ENCODE measurements around the gene NLK. TPM values are rescaled to one million over a fixed set of nuclear protein-coding genes. Genes with fewer than 3 reads are reported as not detected.
A peak's percentile ranks its signal among the peaks of the same experiment; 100 is the strongest.

The NLK gene
- total RNA-seq, 1 experiment from 2014 or later: 40.3 TPM

DNA sequence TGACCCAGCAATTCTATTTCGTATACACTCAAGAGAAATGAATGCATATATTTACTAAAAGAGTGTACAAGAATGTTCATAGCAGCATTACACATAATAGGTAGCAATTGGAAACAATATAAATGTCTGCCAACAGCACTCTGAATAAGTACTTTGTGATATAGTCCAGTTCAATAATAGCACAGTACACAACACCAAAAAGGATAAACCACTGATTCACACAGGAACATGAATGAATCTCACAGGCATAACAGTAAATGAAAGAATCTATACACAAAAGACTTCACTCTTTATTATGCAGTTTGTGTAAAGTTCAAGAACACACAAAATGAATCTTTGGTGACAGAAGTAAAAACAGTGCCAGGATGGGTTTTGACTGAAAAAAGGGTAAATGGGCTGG lies 86.3 kb downstream of the NLK start:
- no peak for TF ChIP-seq TEAD4 (CRISPR knock-in tag; IDR thresholded peaks at IDR 0.05)
- TF ChIP-seq, protein P1, sequence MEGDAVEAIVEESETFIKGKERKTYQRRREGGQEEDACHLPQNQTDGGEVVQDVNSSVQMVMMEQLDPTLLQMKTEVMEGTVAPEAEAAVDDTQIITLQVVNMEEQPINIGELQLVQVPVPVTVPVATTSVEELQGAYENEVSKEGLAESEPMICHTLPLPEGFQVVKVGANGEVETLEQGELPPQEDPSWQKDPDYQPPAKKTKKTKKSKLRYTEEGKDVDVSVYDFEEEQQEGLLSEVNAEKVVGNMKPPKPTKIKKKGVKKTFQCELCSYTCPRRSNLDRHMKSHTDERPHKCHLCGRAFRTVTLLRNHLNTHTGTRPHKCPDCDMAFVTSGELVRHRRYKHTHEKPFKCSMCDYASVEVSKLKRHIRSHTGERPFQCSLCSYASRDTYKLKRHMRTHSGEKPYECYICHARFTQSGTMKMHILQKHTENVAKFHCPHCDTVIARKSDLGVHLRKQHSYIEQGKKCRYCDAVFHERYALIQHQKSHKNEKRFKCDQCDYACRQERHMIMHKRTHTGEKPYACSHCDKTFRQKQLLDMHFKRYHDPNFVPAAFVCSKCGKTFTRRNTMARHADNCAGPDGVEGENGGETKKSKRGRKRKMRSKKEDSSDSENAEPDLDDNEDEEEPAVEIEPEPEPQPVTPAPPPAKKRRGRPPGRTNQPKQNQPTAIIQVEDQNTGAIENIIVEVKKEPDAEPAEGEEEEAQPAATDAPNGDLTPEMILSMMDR (IDR thresholded peaks at IDR 0.05): no peak
- TF ChIP-seq, protein P2, sequence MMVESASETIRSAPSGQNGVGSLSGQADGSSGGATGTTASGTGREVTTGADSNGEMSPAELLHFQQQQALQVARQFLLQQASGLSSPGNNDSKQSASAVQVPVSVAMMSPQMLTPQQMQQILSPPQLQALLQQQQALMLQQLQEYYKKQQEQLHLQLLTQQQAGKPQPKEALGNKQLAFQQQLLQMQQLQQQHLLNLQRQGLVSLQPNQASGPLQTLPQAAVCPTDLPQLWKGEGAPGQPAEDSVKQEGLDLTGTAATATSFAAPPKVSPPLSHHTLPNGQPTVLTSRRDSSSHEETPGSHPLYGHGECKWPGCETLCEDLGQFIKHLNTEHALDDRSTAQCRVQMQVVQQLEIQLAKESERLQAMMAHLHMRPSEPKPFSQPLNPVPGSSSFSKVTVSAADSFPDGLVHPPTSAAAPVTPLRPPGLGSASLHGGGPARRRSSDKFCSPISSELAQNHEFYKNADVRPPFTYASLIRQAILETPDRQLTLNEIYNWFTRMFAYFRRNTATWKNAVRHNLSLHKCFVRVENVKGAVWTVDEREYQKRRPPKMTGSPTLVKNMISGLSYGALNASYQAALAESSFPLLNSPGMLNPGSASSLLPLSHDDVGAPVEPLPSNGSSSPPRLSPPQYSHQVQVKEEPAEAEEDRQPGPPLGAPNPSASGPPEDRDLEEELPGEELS (CRISPR knock-in tag; IDR thresholded peaks at IDR 0.05): no peak
- TF ChIP-seq ZNF263 (CRISPR knock-in tag; IDR thresholded peaks at IDR 0.05; ENCODE audit: low read depth): no peak
- H3K27me3 Mint-ChIP-seq (ENCODE audit: low read depth): no peaks in the 10 kb centered on the region
- H3K4me1 Mint-ChIP-seq: no peaks in the 10 kb centered on the region
- no peak overlapping the region for H3K4me3 Mint-ChIP-seq
- ATAC-seq (no peak), DNase-seq (ENCODE audit: low spot score) (no peak)
- no peak overlapping the region for H3K27ac Mint-ChIP-seq
- H3K36me3 Mint-ChIP-seq: peaks cover 20% of the 10 kb centered on the region
- ChIA-PET POLR2A (no interaction called here), CTCF (no interaction called here)
- H3K9me3 Mint-ChIP-seq: no peaks in the 10 kb centered on the region

DNA sequence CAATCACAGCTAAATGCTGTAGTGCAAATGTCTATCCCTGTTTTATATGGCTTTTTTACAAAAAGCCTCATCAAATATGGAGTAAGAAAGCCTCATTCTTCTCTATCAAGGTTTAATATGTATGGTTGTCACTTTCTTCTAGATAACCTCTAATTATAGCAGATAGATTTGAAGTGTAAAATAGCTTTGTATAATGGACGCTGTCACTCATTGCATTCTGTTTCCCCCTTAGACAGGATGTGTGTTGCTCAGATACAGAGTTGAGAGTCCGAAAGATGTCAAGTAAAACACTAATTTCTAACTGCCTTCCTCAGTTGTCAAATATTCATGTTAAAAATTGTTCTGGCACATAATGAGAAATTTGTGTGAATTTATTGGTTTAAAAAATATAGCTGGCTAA lies 88.0 kb downstream of the NLK start:
- POLR2A ChIA-PET: no interaction called here

DNA sequence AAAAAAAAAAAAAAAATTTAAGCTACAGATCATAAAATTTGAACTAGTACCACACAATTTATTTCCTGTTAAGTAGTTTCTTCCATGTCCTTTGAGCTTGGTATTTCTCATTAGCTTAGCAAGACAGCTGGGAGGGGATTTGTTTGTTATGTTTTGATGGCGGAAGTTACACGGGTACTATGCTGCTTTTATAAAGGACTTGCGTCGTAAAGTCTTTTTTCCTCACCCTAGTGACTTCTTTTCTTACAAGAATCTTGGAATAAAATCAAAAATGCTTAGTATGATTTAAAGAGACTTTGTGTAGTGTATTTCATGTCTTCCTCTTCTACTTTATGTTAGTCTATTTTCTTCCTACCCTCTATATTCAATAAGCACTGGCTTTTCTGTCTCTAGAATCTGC lies 89.1 kb downstream of the NLK start:
- Mint-ChIP-seq H3K9me3 (no peaks in the 10 kb centered on the region), H3K27ac (peak overlapping the region; percentile 7; the same call in 1 of the 2 replicates), H3K4me3 (no peak overlapping the region), H3K36me3 (peaks cover 24% of the 10 kb centered on the region), H3K27me3 (ENCODE audit: low read depth) (no peaks in the 10 kb centered on the region), H3K4me1 (no peaks in the 10 kb centered on the region)
- ChIA-PET CTCF (interaction anchor here (0.6 to 0.7 kb wide), 3 partner anchors 10 to 1119 kb away, joined by 3 read pairs; no protein-coding TSS in a partner anchor), POLR2A (interaction anchor here (0.7 kb wide), 1 partner anchor 140 kb away, joined by 7 read pairs; no protein-coding TSS in a partner anchor)
- ATAC-seq: no peak
- TF ChIP-seq NFE2L1 (CRISPR knock-in tag; IDR thresholded peaks at IDR 0.05) (no peak), ZNF232 (CRISPR knock-in tag; IDR thresholded peaks at IDR 0.05) (no peak), ATF1 (CRISPR knock-in tag; IDR thresholded peaks at IDR 0.05) (no peak), IRF2 (CRISPR knock-in tag; IDR thresholded peaks at IDR 0.05; ENCODE audit: borderline replicate concordance, low read depth) (no peak)
- TF ChIP-seq, protein P3, sequence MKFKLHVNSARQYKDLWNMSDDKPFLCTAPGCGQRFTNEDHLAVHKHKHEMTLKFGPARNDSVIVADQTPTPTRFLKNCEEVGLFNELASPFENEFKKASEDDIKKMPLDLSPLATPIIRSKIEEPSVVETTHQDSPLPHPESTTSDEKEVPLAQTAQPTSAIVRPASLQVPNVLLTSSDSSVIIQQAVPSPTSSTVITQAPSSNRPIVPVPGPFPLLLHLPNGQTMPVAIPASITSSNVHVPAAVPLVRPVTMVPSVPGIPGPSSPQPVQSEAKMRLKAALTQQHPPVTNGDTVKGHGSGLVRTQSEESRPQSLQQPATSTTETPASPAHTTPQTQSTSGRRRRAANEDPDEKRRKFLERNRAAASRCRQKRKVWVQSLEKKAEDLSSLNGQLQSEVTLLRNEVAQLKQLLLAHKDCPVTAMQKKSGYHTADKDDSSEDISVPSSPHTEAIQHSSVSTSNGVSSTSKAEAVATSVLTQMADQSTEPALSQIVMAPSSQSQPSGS (CRISPR knock-in tag; IDR thresholded peaks at IDR 0.05; ENCODE audit: borderline replicate concordance, low read depth): no peak
- TF ChIP-seq, protein P1 (IDR thresholded peaks at IDR 0.05): no peak
- no peak for DNase-seq (ENCODE audit: low spot score)

More for the DNA sequence above, 88.0 kb downstream of the NLK start:
- DNase-seq (ENCODE audit: low spot score) (no peak), ATAC-seq (no peak)
- CTCF ChIA-PET: interaction anchor here (1.5 kb wide), 1 partner anchor 15 kb away, joined by 3 read pairs; no protein-coding TSS in a partner anchor
- H3K4me3 Mint-ChIP-seq: no peak overlapping the region
- H3K27me3 Mint-ChIP-seq (ENCODE audit: low read depth): no peaks in the 10 kb centered on the region
- H3K27ac Mint-ChIP-seq: no peak overlapping the region
- H3K9me3 Mint-ChIP-seq: no peaks in the 10 kb centered on the region
- peaks cover 21% of the 10 kb centered on the region for H3K36me3 Mint-ChIP-seq
- no peaks in the 10 kb centered on the region for H3K4me1 Mint-ChIP-seq
- TF ChIP-seq TEAD4 (CRISPR knock-in tag; IDR thresholded peaks at IDR 0.05): no peak

DNA sequence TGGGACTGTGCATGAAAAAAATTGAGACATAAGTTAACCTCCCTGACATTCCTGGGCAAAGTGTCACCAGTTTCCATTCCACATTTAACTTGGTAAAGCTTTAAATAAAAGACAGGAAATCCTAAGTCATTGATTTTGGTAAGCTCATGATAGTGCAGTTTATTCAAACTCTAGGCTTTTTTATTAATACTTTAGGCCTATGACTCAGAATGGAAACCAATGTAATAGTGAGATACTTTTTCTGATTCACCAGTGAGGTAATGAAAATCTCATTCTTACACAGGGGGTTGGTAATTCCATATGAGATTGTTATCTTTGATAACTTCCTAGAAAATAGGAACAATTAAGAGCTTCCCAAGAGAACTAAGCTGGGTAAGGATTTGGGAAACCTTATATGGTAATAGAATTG lies 91.1 kb downstream of the NLK start:
- Mint-ChIP-seq H3K27ac (no peak overlapping the region), H3K36me3 (peaks cover 24% of the 10 kb centered on the region), H3K4me1 (no peaks in the 10 kb centered on the region), H3K9me3 (no peaks in the 10 kb centered on the region), H3K27me3 (ENCODE audit: low read depth) (no peaks in the 10 kb centered on the region), H3K4me3 (no peak overlapping the region)
- ChIA-PET CTCF (interaction anchor here (1.4 kb wide), 1 partner anchor 118 kb away, joined by 4 read pairs; no protein-coding TSS in a partner anchor), POLR2A (interaction anchor here (0.5 kb wide), 1 partner anchor 12 kb away, joined by 3 read pairs; no protein-coding TSS in a partner anchor)
- DNase-seq (ENCODE audit: low spot score) (no peak), ATAC-seq (no peak)
- TF ChIP-seq JAZF1 (CRISPR knock-in tag; IDR thresholded peaks at IDR 0.05) (no peak), GABPB1 (CRISPR knock-in tag; IDR thresholded peaks at IDR 0.05) (no peak), FOXP1 (CRISPR knock-in tag; IDR thresholded peaks at IDR 0.05; ENCODE audit: borderline replicate concordance) (no peak)
- TF ChIP-seq, protein P4, sequence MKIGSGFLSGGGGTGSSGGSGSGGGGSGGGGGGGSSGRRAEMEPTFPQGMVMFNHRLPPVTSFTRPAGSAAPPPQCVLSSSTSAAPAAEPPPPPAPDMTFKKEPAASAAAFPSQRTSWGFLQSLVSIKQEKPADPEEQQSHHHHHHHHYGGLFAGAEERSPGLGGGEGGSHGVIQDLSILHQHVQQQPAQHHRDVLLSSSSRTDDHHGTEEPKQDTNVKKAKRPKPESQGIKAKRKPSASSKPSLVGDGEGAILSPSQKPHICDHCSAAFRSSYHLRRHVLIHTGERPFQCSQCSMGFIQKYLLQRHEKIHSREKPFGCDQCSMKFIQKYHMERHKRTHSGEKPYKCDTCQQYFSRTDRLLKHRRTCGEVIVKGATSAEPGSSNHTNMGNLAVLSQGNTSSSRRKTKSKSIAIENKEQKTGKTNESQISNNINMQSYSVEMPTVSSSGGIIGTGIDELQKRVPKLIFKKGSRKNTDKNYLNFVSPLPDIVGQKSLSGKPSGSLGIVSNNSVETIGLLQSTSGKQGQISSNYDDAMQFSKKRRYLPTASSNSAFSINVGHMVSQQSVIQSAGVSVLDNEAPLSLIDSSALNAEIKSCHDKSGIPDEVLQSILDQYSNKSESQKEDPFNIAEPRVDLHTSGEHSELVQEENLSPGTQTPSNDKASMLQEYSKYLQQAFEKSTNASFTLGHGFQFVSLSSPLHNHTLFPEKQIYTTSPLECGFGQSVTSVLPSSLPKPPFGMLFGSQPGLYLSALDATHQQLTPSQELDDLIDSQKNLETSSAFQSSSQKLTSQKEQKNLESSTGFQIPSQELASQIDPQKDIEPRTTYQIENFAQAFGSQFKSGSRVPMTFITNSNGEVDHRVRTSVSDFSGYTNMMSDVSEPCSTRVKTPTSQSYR (CRISPR knock-in tag; IDR thresholded peaks at IDR 0.05): no peak
- TF ChIP-seq, protein P5, sequence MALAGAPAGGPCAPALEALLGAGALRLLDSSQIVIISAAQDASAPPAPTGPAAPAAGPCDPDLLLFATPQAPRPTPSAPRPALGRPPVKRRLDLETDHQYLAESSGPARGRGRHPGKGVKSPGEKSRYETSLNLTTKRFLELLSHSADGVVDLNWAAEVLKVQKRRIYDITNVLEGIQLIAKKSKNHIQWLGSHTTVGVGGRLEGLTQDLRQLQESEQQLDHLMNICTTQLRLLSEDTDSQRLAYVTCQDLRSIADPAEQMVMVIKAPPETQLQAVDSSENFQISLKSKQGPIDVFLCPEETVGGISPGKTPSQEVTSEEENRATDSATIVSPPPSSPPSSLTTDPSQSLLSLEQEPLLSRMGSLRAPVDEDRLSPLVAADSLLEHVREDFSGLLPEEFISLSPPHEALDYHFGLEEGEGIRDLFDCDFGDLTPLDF (CRISPR knock-in tag; IDR thresholded peaks at IDR 0.05): no peak
- TF ChIP-seq, protein P6, sequence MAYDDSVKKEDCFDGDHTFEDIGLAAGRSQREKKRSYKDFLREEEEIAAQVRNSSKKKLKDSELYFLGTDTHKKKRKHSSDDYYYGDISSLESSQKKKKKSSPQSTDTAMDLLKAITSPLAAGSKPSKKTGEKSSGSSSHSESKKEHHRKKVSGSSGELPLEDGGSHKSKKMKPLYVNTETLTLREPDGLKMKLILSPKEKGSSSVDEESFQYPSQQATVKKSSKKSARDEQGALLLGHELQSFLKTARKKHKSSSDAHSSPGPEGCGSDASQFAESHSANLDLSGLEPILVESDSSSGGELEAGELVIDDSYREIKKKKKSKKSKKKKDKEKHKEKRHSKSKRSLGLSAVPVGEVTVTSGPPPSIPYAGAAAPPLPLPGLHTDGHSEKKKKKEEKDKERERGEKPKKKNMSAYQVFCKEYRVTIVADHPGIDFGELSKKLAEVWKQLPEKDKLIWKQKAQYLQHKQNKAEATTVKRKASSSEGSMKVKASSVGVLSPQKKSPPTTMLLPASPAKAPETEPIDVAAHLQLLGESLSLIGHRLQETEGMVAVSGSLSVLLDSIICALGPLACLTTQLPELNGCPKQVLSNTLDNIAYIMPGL (CRISPR knock-in tag; IDR thresholded peaks at IDR 0.05): no peak
